ENCODE data around the gene BRAT1. TPM values are rescaled to one million over a fixed set of nuclear protein-coding genes. Genes with fewer than 3 reads are reported as not detected.

Gene BRAT1
- total RNA-seq, 1 experiment from 2014 or later = 50.0 TPM

DNA sequence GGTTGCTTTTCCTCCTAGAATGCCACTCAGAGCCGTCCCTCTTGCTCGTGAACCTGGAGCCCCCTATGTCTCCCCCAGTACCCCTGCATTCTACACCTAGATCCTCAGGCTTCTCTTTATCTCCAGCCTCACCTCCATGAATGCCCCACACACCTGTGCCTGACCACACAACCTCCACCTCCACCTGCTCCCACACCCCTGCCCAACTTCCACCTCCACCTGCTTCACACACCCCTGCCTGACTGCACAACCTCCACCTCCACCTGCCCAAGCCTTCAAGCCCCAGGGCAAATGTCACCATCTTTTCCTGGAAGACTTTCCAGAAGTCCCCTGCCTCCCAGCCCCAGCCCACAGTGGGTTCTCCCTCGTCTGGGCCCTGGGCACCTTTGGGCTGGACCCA lies 42.6 kb downstream of the BRAT1 start (continued):
- TF ChIP-seq IRF1 (CRISPR knock-in tag; IDR thresholded peaks at IDR 0.05) = no peak
- TF ChIP-seq GTF2I (CRISPR knock-in tag; conservative IDR thresholded peaks at IDR 0.05) = no peak
- TF ChIP-seq E2F1 (CRISPR knock-in tag; IDR thresholded peaks at IDR 0.05) = no peak
- no peak for TF ChIP-seq ZNF423 (CRISPR knock-in tag; IDR thresholded peaks at IDR 0.05)
- TF ChIP-seq NFATC4 (CRISPR knock-in tag; IDR thresholded peaks at IDR 0.05) = no peak
- TF ChIP-seq CREM (CRISPR knock-in tag; IDR thresholded peaks at IDR 0.05) = no peak
- TF ChIP-seq HMGA2 (CRISPR knock-in tag; IDR thresholded peaks at IDR 0.05) = no peak
- no peak for TF ChIP-seq RELA (CRISPR knock-in tag; IDR thresholded peaks at IDR 0.05; ENCODE audit: borderline replicate concordance)
- no peak for TF ChIP-seq MXD4 (CRISPR knock-in tag; IDR thresholded peaks at IDR 0.05; ENCODE audit: borderline replicate concordance)
- no peak for TF ChIP-seq ATF1 (CRISPR knock-in tag; IDR thresholded peaks at IDR 0.05)
- no peak for TF ChIP-seq TCF7 (CRISPR knock-in tag; IDR thresholded peaks at IDR 0.05; ENCODE audit: low read depth)
- TF ChIP-seq ATF3 (CRISPR knock-in tag; conservative IDR thresholded peaks at IDR 0.05) = no peak
- TF ChIP-seq, protein P1, sequence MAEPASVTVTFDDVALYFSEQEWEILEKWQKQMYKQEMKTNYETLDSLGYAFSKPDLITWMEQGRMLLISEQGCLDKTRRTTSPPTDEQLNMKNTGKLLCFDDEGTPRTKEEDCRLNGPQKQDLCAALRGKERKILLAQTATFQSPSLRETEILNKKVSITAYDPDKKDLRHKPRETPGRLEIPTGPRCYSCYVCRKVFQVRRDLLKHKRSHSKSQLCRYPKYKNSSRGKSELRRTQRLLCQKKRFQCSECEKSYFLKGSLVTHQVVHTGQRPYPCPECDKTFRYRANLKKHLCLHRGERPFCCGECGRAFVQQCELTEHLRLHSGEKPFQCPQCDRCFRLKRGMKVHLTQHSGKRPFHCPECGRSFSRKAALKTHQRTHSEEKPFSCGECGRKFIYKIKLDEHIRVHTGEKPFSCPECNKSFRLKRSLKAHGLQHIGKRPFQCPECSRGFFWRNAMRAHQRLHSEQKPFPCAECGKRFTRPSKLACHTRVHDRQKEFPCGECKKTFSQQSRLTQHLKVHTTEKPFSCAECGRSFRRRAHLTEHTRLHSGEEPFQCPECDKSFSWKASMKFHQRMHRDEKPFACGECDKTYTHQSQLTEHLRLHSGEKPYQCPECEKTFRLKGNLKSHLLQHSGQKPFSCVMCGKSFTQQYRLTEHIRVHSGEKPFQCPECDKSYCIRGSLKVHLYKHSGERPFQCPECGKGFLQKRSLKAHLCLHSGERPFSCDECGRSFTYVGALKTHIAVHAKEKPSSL (CRISPR knock-in tag; conservative IDR thresholded peaks at IDR 0.05) = no peak

DNA sequence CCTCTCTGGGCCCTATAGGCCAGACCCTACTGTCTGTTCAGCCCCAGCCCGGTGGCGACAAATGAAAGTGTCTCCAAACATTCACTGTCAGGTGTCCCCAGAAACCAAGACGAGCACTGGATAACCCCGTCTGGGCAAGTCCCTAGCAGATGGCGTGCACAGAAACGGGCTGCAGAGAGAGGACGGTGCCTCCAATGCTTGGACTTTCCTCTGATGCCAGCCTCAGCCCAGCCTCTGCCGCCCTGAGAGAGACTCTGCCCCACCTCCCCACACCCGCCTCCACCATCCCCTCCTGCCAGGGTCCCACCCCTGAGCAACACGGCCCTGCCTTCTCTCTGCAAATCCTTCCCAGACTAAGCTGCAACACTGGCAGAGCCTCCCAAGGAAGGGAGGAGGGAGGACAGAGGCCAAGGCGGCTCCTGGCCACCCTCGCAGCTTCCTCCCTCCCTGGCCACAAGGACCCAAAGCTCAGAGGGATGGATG lies 43.1 kb downstream of the BRAT1 start:
- no peak overlapping the region for H3K27ac Mint-ChIP-seq
- ATAC-seq (no peak), DNase-seq (ENCODE audit: low spot score) (no peak)
- no peak overlapping the region for H3K4me3 Mint-ChIP-seq
- CTCF ChIA-PET = no interaction called here
- POLR2A ChIA-PET = no interaction called here
- H3K4me1 Mint-ChIP-seq = peaks cover 11% of the 10 kb centered on the region
- TF ChIP-seq SMAD3 (CRISPR knock-in tag; IDR thresholded peaks at IDR 0.05; ENCODE audit: borderline replicate concordance) (no peak), JUN (CRISPR knock-in tag; IDR thresholded peaks at IDR 0.05) (no peak), E2F1 (CRISPR knock-in tag; IDR thresholded peaks at IDR 0.05) (no peak), SMAD4 (CRISPR knock-in tag; IDR thresholded peaks at IDR 0.05) (no peak), NR2C2 (CRISPR knock-in tag; IDR thresholded peaks at IDR 0.05) (no peak), CREB1 (CRISPR knock-in tag; IDR thresholded peaks at IDR 0.05) (no peak), CDX4 (CRISPR knock-in tag; IDR thresholded peaks at IDR 0.05; ENCODE audit: borderline replicate concordance) (no peak), ZNF219 (CRISPR knock-in tag; IDR thresholded peaks at IDR 0.05; ENCODE audit: borderline replicate concordance) (no peak), ZNF671 (CRISPR knock-in tag; IDR thresholded peaks at IDR 0.05) (no peak), NR3C1 (CRISPR knock-in tag; conservative IDR thresholded peaks at IDR 0.05; ENCODE audit: low read depth) (no peak), TEAD1 (CRISPR knock-in tag; IDR thresholded peaks at IDR 0.05) (no peak), ZNF138 (CRISPR knock-in tag; conservative IDR thresholded peaks at IDR 0.05) (no peak)
- H3K27me3 Mint-ChIP-seq (ENCODE audit: low read depth) = no peaks in the 10 kb centered on the region
- H3K36me3 Mint-ChIP-seq = no peaks in the 10 kb centered on the region
- no peaks in the 10 kb centered on the region for H3K9me3 Mint-ChIP-seq

All from WTC11 (cell line).